Subcutaneous adipose tissue (tissue), 4 donors: ENCODE measurements around the gene LYZ. TPM values are rescaled to one million over a fixed set of nuclear protein-coding genes. Genes with fewer than 3 reads are reported as not detected.

ENCODE experiments used
- CTCF ChIP-seq: fragments of 450-650 bp; IDR thresholded peaks from one replicate; pipeline ENCODE4 v1.5.1; 2016; ENCODE audit warnings: low read depth, mild to moderate bottlenecking, control low read depth, antibody characterized with exemption, moderate library complexity
- total RNA-seq, 4 donors: library from RNA; depleted of rRNA; stranded (reverse); fragments of >200 nt; gene quantifications; one replicate each; pipeline ENCODE4 v1.1.0, GENCODE V29; 2016

The LYZ gene
- total RNA-seq, 4 donors from 2014 or later, result 47.7 to 744 (median 119) TPM

GRCh38 chr12:69342421-69342820 is 5.8 kb upstream of the LYZ start:
- no peak for TF ChIP-seq CTCF

GRCh38 chr12:69343357-69343756 is 4.8 kb upstream of the LYZ start:
- TF ChIP-seq CTCF, result no peak

GRCh38 chr12:69343885-69344612 is 4.1 kb upstream of the LYZ start:
- no peak for TF ChIP-seq CTCF

GRCh38 chr12:69345077-69345476 is 3.1 kb upstream of the LYZ start:
- no peak for TF ChIP-seq CTCF

- TF ChIP-seq CTCF, result no peak
Measured at GRCh38 chr12:69345742-69346141, 2.4 kb upstream of the LYZ start.

- TF ChIP-seq CTCF, result no peak
Measured at GRCh38 chr12:69350002-69350626, 1.9 kb downstream of the LYZ start.

GRCh38 chr12:69350777-69351176 is 2.6 kb downstream of the LYZ start:
- TF ChIP-seq CTCF, result no peak
